IPS-NIHi7 (cell line): ENCODE data around the gene ARV1.
"Not testable (repeated sequence)": the region's sequence is repeated elsewhere in the genome, so short reads cannot be mapped to it uniquely, and the experiment has no call there.

Source experiments
- DNase-seq: peaks from one replicate; pipeline ENCODE4 v3.0.0; 2012; ENCODE audit warnings: mixed read lengths; ENCODE audit errors: extremely low spot score

Gene ARV1

DNA sequence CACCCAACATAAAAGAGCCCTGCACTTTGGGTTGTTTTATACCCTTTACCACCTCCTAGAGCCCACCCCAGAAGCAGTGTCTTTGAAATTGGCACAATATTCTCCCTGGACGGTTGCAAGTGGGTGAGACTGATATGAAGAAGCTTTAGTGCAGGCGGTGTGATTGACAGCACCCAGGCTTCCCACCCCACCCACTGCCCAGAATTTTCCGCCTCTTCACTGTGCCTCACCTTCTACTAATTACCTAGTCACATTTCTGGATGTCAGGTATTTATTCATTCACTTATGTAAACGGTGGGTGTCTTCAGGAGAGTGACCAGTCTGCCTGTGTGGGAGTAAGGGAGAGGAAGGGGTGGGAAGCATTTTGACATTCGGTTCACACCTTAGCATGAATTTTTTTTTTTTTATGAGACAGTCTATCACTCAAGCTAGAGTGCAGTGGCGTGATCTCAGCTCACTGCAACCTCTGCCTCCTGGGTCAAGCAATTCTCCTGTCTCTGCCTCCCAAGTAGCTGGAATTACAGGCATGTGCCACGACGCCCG is 62.9 kb downstream of the ARV1 start:
- DNase-seq, result no peak

DNA sequence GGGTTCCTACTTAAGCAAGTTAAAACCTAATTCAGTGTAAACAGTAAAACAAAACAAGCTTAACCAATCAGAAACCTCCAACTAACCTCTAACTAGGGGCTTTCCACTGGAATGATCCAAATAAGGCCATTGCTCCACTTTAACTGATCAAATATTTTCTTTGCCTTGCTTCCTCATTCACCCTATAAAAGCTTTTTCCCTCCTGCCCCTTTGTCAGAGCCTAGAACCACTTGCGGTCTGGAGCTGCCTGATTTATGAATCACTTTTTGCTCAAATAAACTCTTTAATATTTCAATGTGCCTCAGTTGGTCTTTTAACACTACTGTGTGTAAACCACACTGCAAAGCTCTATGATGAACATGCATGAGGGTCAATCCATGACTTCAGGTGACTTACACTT is 65.7 kb downstream of the ARV1 start:
- DNase-seq, result no peak

- no peak for DNase-seq
Observed at GRCh38 chr1:231045286-231045685, 66.4 kb downstream of the ARV1 start.

GRCh38 chr1:231045921-231046729 is 67.2 kb downstream of the ARV1 start:
- DNase-seq, result not testable (repeated sequence)

GRCh38 chr1:231046730-231047395 is 68.0 kb downstream of the ARV1 start:
- DNase-seq, result no peak

- not testable (repeated sequence) for DNase-seq
Observed at GRCh38 chr1:231047529-231047928, 68.6 kb downstream of the ARV1 start.

DNA sequence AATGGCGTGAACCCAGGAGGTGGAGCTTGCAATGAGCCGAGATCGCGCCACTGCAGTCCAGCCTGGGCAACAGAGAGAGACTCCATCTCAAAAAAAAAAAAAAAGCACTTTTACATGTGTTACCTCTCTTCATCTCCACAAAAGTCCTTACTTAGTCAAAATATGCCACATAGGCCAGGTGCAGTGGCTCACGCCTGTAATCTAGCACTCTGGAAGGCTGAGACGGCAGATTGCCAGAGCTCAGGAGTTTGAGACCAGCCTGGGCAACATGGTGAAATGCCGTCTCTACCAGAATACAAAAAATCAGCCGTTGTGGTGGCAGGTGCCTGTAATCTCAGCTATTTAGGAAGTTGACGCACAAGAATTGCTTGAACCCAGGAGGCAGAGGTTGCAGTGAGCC is 69.5 kb downstream of the ARV1 start:
- DNase-seq, result not testable (repeated sequence)

- DNase-seq, result no peak
Observed at GRCh38 chr1:231049121-231049979, 70.5 kb downstream of the ARV1 start.
